IPS DF 6.9 (cell line): ENCODE measurements around the gene CUX1.

Source experiments
- DNase-seq: peaks from one replicate; pipeline ENCODE4 v3.0.0-alpha.2; 2013; ENCODE audit warnings: low read depth, low spot score
- H3K27ac ChIP-seq: one replicate; pipeline ENCODE4 v1.5.1; 2013; ENCODE audit warnings: low read length, control low read depth
- H3K27me3 ChIP-seq: 2 replicates; pipeline ENCODE4 v1.6.1; 2013; ENCODE audit warnings: mild to moderate bottlenecking, low read length; ENCODE audit not compliant: control insufficient read depth, insufficient read depth
- H3K36me3 ChIP-seq: 2 replicates; pipeline ENCODE4 v1.6.1; 2013; ENCODE audit warnings: low read length; ENCODE audit not compliant: control insufficient read depth, insufficient read depth
- H3K4me1 ChIP-seq: 2 replicates; pipeline ENCODE4 v1.6.1; 2013; ENCODE audit warnings: low read length; ENCODE audit not compliant: control insufficient read depth, insufficient read depth
- H3K4me3 ChIP-seq: 2 replicates; pipeline ENCODE4 v1.5.1; 2013; ENCODE audit warnings: mild to moderate bottlenecking, low read length
- H3K9me3 ChIP-seq: 2 replicates; pipeline ENCODE4 v1.6.1; 2013; ENCODE audit warnings: low read length, inconsistent platforms; ENCODE audit not compliant: control insufficient read depth, insufficient read depth
- WGBS: extraction: QIAGEN DNeasy Blood & Tissue Kit; methylation state at CpG from one replicate; pipeline ENCODE4 v1.1.7; 2013; ENCODE audit warnings: mixed read lengths, missing lambda C conversion rate; ENCODE audit not compliant: insufficient read length, insufficient coverage; 5-methylcytosine and 5-hydroxymethylcytosine counted together

CUX1 gene

DNA sequence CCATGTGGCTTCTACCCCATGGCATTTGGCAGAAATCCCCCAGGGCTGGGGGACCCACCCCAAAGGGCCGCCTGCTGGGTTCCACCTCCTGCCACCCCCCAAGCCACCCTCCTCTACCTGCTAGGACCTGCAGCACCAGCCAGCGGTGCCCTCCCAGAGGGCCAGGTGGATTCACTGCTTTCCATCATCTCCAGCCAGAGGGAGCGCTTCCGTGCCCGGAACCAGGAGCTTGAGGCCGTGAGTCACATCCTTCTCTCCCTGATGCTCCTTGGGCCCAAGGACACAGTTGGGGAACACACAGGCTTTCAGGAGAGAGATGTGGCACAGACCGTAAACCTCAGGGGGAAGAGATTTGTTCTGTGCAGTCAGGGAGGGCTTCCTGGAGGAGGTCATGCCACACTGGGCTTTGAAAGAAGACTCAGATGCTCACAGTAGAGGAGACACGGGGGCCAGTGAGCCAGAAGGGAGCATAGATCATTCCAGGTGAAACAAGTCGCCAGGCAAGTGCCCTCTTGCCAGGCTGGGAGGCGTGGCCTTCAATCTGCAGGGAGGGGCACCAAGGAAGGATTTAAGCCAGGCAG is 457.8 kb downstream of the CUX1 start:
- Histone ChIP-seq H3K4me1 (peaks cover 3% of the 10 kb centered on the region), H3K27me3 (no peaks in the 10 kb centered on the region), H3K36me3 (no peaks in the 10 kb centered on the region), H3K9me3 (no peaks in the 10 kb centered on the region), H3K4me3 (no peak overlapping the region), H3K27ac (no peak overlapping the region)
- WGBS, result no CpG with 5 or more reads among the region's 10 CpGs
- DNase-seq, result no peak

GRCh38 chr7:102277901-102278300 is 460.5 kb downstream of the CUX1 start:
- WGBS, result no CpG with 5 or more reads among the region's 10 CpGs
- peaks cover 3% of the 10 kb centered on the region for H3K4me1 ChIP-seq
- no peak overlapping the region for H3K4me3 ChIP-seq
- no peak for DNase-seq
- no peaks in the 10 kb centered on the region for H3K9me3 ChIP-seq
- H3K36me3 ChIP-seq, result no peaks in the 10 kb centered on the region
- no peaks in the 10 kb centered on the region for H3K27me3 ChIP-seq
- no peak overlapping the region for H3K27ac ChIP-seq

- H3K27ac ChIP-seq, result no peak overlapping the region
- DNase-seq, result no peak
- H3K9me3 ChIP-seq, result no peaks in the 10 kb centered on the region
- WGBS, result no CpG with 5 or more reads among the region's 23 CpGs
- no peaks in the 10 kb centered on the region for H3K36me3 ChIP-seq
- H3K27me3 ChIP-seq, result no peaks in the 10 kb centered on the region
- H3K4me3 ChIP-seq, result no peak overlapping the region
- peaks cover 3% of the 10 kb centered on the region for H3K4me1 ChIP-seq
Observed at GRCh38 chr7:102279537-102280400, 462.3 kb downstream of the CUX1 start.

- H3K27me3 ChIP-seq, result no peaks in the 10 kb centered on the region
- H3K36me3 ChIP-seq, result no peaks in the 10 kb centered on the region
- no CpG with 5 or more reads among the region's 5 CpGs for WGBS
- DNase-seq, result no peak
- no peaks in the 10 kb centered on the region for H3K9me3 ChIP-seq
- no peak overlapping the region for H3K27ac ChIP-seq
- peaks cover 3% of the 10 kb centered on the region for H3K4me1 ChIP-seq
- H3K4me3 ChIP-seq, result no peak overlapping the region
Observed at GRCh38 chr7:102280521-102280920, 463.1 kb downstream of the CUX1 start.

DNA sequence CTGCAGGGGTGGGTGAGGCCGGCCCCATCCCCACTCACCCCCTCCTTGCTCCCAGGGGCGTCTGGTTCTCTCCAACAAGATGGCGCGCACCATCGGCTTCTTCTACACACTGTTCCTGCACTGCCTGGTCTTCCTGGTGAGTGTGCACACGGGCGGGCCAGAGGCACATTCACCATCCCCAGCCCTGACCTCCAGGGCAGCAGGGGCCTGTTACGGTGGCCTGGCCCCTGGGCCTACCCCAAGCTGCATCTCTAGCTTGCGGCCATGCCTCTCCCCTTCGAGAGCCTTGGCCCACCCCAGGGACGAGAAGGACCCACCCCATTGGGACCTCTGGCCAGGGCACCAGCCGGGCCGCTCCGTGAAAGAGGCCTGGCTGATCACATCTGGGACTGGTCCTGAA is 464.4 kb downstream of the CUX1 start:
- WGBS, result no CpG with 5 or more reads among the region's 14 CpGs
- no peak for DNase-seq
- H3K9me3 ChIP-seq, result no peaks in the 10 kb centered on the region
- H3K27me3 ChIP-seq, result no peaks in the 10 kb centered on the region
- no peaks in the 10 kb centered on the region; the same call in 1 of the 2 replicates for H3K36me3 ChIP-seq
- H3K27ac ChIP-seq, result no peak overlapping the region
- H3K4me3 ChIP-seq, result no peak overlapping the region
- peaks cover 3% of the 10 kb centered on the region for H3K4me1 ChIP-seq

- no peaks in the 10 kb centered on the region for H3K9me3 ChIP-seq
- no peak overlapping the region for H3K4me3 ChIP-seq
- no CpG with 5 or more reads among the region's 32 CpGs for WGBS
- H3K36me3 ChIP-seq, result no peaks in the 10 kb centered on the region; the same call in 1 of the 2 replicates
- no peaks in the 10 kb centered on the region for H3K27me3 ChIP-seq
- H3K27ac ChIP-seq, result no peak overlapping the region
- H3K4me1 ChIP-seq, result peaks cover 3% of the 10 kb centered on the region
- DNase-seq, result no peak
Observed at GRCh38 chr7:102282465-102283362, 465.3 kb downstream of the CUX1 start.

- no CpG with 5 or more reads among the region's 10 CpGs for WGBS
- peaks cover 3% of the 10 kb centered on the region for H3K4me1 ChIP-seq
Observed at GRCh38 chr7:102283477-102284189, 466.2 kb downstream of the CUX1 start.

GRCh38 chr7:102284399-102284798 is 467.0 kb downstream of the CUX1 start:
- Histone ChIP-seq H3K9me3 (no peaks in the 10 kb centered on the region), H3K36me3 (no peaks in the 10 kb centered on the region; the same call in 1 of the 2 replicates), H3K27ac (no peak overlapping the region), H3K4me3 (no peak overlapping the region), H3K27me3 (no peaks in the 10 kb centered on the region), H3K4me1 (peaks cover 3% of the 10 kb centered on the region)
- DNase-seq, result no peak
- WGBS, result no CpG with 5 or more reads among the region's 12 CpGs

More at GRCh38 chr7:102283477-102284189, 466.2 kb downstream of the CUX1 start:
- H3K36me3 ChIP-seq, result no peaks in the 10 kb centered on the region; the same call in 1 of the 2 replicates
- H3K9me3 ChIP-seq, result no peaks in the 10 kb centered on the region
- H3K4me3 ChIP-seq, result no peak overlapping the region
- DNase-seq, result no peak
- no peak overlapping the region for H3K27ac ChIP-seq
- H3K27me3 ChIP-seq, result no peaks in the 10 kb centered on the region

- H3K4me1 ChIP-seq, result no peaks in the 10 kb centered on the region
- H3K9me3 ChIP-seq, result no peaks in the 10 kb centered on the region
- no peaks in the 10 kb centered on the region; the same call in 1 of the 2 replicates for H3K36me3 ChIP-seq
- H3K27ac ChIP-seq, result no peak overlapping the region
- no peak for DNase-seq
- no peak overlapping the region for H3K4me3 ChIP-seq
- WGBS, result no CpG with 5 or more reads among the region's 19 CpGs
- H3K27me3 ChIP-seq, result no peaks in the 10 kb centered on the region
Observed at GRCh38 chr7:102284891-102285539, 467.6 kb downstream of the CUX1 start.
